HG03066 (cell line): ENCODE data around the gene GALNT3.

Experiments
- ATAC-seq: cut with Tn5 transposase; IDR thresholded peaks from one replicate; pipeline ENCODE4 v1.9.1; 2021; ENCODE audit warnings: low read depth; ENCODE audit not compliant: unreplicated experiment

The GALNT3 gene

DNA sequence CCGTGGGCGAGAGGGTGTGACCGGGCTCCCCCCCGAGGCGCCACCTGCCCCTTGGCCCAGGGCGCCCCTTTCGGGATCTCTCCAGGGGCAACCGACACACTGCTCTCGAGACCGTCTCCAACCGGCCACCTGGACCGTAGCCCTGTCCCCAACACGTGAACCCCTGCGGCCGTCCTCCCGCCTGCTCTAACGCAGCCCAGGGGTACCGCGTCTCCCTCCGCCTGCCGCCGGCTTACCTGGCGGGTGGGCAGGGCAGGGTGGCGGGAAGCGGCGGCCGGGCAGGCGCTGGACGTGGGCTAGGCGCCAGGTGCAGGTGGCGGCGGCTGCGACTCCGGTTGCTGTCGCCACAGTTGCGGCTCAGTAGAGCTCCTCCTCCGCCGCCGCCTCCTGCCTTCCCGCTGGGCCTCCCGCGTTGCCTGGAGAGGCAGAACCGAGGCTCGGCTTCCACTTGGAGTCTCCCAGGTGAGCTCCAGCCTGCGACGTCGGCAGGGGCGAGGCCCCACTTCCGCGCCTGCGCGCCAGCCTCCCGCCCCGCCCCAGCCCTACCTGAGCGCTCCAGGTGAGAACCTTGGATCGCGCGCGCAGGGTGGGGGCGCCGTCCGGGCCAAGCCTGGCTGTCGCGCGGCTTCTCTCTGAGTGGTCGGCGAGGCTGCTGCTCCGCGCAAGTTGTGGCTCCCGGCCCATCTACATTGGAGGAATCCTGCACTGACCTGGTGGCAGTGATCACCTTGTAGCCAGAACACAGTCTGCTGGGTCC lies at the start of gene GALNT3:
TSS of gene GALNT3 (minus strand) at position 469 of the 757 bp plus-strand sequence. CDS start 23,547 bp downstream, outside the sequence.
- ATAC-seq: peak; percentile 31

DNA sequence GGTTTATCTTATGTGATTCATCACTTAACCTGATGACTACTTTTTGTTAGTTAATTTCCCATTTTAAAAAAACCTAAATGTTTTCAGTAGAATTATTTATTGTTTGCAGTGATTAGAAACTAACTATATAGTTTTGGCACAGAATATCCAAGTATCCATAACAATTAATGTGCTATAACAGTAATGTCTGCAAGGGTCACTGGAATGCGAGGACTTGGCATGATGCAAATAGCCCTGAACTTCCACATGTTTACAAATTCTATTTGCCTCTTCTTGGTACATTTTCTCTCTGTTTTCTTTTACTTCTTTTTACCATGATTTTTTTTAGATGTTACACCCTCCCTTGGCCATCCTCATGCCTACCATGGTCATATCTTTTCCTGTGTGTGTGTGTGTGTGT lies 49.3 kb upstream of the GALNT3 start:
- no peak for ATAC-seq

DNA sequence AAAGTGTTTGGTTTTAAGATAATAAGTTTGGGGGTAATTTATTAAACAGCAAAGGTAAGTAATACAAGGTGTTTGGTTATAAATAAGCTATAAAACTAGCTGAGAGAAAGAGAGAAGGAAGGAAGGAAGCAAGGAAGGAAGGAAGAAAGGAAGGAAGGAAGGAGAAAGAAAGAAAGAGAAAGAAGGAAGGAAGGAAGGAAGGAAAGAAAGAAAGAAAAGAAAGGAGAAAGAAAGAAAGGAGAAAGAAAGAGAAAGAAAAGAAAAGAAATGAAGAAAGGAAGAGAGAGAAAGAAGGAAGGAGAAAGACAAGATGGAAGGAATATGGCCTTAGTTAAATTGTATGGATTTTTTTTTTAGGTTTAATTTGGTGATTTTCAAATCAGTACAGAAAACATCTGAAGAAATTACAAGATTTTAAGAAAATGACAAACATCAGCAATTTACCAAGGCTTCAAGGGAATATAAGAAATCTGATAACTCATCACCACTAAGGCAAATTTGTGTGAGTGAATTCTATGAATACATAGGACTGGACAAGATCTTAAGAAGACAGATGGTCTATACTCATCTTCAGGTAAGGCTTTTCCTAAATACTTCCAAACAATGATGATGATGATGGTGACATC lies 46.4 kb upstream of the GALNT3 start:
- no peak for ATAC-seq

DNA sequence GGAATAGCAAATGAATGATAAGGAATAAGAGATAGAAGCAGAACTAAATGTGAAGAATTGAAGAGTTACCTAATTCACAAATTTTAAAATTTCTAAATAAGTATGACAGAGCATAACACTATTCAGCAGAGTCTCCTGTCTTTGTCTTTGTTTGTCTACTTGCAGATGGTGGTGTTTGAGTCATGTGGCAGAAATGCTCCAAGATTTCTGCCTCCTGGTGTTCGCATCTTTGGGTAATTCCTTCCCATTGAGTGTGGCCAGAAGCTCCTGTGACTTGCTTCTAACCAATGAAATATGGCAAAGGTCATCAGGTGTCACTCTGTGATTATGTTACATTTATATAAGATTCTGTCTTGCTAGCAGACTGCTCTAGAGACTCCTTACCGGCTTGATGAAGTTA lies 45.6 kb upstream of the GALNT3 start:
- no peak for ATAC-seq

- no peak for ATAC-seq
Measured at GRCh38 chr2:165837122-165837521, 43.1 kb upstream of the GALNT3 start.

DNA sequence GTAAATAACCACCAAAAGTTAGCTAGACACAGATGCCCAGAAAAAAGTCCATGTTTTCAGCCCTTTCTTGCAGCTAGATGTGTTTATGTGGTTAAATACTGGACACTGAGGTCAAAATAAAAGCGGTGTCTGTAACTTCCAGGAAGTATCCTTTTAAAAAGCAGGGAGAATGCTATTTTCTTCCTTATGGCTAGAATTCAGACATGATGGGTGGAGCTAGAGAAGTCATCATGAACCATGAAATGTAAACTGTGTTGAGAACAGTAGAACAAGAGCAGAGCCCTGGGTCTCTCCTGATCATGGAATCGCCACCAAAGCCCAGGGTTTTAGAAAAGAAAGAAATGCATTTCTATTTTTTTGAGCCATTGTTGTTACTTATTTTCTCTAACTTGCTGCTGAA lies 41.3 kb upstream of the GALNT3 start:
- no peak for ATAC-seq

DNA sequence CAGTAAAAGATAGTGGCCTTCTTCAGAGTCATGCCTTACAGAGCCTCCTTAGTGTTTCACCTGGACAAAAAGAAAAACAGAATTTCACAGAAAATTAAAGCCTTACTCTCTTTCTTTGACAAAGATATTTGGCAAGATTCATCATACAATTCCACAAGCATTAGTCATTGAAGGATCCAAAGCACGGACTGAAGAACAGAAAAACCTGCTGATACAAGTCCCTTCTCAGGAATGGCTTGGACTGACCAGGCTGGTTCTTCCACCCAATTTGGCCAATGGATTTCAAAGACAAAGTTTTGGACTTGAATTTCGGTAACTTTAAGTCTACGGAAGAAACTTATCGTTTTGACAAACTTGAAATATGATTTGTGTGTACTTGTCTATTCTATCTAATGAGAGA lies 39.1 kb upstream of the GALNT3 start:
- no peak for ATAC-seq

DNA sequence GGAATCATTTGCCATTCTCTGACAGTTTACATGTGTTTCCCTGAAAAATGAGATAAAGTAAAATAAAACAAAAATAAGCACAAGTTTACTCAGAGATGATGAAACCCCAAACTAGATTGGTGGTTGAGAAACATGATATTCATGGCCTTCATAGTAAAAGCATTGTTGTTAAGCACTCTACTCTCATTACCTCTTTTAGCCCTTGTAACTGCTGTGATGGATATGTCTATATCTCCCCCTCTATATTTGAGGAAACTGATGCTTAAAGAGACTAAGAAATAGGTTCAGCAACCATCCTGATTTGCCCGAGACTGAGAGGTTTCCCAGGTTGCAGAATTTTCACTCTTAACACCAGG lies 33.9 kb upstream of the GALNT3 start:
- ATAC-seq: no peak

DNA sequence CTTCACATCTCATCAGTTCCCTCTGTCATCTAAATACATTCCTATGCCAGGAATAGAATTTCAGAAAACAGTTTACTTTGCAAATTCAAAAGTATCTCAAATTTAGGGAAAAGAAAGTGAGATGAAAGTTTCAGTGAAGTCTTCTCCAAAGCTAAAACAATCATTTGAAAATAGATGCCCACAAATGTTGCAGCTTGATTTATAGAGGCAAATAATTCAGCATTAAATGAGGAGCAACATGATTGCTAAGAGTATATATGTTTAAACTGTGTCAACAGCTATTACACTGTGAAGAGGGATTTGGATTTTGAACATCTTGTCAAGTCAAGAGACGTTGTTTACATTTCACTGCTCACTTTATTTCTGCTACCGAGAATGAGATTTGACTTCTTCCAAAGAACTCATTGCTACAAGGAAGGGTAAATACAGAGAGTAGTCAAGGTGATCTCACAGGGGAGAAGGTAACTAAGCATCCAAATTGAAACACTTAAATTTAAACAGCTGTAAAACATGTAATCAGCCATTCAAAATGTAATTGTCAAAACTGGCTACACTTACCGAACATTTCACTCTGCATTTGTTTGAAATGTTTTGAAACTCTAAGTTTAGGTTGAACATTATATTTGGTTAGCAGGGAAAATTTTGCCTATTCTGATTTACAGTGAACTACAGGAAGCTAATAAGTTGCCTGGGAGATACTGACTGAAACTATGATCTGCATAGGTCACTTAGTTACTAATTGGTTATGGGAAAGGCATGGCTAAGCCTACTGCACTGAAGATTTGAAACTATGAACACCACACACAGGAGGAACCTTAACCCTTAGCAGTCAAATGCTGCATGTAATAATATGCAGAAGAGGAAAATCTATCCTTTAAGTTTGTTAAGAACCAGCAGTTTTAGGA lies 33.2 kb upstream of the GALNT3 start:
- peak; percentile 67 for ATAC-seq

DNA sequence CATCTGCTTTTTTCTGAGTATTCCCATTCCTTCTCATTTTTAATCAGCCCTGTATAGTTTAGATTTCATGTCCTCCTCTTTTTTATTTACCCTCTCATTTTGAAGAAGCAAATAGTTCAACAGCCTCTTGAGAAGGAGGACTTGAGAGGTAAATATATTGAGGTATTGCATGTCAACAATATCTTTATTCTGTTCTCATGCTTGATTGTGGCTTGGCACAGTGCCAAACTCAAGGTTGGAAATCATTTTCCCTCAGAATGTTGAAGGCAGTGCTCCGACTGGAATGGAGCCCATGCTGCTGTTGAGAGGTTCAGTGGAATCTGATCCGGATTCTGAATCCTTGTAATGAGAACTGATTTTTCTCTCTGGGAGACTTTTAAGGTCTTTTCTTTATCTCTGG lies 31.0 kb upstream of the GALNT3 start:
- ATAC-seq: no peak

DNA sequence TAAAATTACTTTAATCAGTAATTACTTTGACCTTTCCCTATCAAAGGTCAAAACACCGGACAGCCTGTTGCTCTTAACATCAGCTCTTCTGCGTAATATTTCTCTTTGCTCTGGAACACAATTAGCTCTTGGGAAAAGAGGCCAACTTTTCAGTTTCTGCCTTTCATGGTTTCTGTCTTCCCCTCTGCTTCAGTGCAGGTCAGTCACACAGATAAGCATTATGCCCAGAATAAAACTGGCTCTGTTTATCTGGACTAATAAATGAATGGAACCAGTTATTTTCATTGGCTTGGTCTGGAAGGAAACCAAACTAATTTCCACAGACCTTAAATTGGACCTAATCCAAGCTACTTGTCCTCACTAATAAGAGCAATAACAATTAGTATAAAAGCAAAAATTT lies 26.2 kb upstream of the GALNT3 start:
- ATAC-seq: no peak

GRCh38 chr2:165818920-165819319 lies 24.9 kb upstream of the GALNT3 start:
- ATAC-seq: no peak

DNA sequence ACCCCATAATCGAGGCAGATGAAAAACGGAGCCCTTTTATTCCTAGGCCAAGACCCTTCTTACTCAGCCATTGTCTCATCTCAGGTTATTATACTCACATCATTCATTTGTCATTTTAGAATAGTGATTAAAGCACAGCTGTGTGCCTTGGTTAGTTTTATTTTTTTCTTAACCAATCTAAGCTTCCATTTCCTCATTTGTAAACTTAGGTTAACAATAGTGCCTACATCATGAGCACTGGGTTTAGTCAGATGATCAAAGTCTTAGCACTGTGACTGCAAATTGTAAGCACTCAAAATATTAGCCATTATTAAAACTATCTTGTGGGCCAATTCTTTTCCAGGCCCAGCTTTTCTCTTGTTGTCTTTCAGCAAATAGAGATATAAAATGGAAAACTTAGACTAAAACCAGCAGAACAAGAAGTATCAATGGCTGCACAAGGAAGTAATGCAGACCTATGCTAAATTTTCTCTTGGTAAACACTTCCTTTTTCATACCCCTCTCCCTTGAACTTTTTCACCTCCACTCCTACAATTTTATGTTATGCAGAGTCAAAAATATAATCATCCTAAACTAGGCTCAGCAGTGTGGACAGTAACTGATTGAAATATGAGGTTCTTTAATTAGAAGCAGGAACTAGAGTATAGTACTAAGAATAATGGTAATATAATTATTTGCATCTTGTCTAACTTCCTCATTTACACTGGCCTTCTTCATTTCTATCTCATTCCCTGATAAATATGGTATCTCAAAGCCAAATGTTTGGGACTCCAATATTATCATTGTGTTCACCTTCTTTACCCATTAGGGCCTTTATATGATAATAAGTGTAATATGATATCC lies 21.5 kb upstream of the GALNT3 start:
- ATAC-seq: peak; percentile 55

GRCh38 chr2:165814473-165814872 lies 20.4 kb upstream of the GALNT3 start:
- ATAC-seq: no peak

GRCh38 chr2:165811592-165812370 lies 17.7 kb upstream of the GALNT3 start:
- no peak for ATAC-seq

- no peak for ATAC-seq
Measured at GRCh38 chr2:165810418-165810817, 16.4 kb upstream of the GALNT3 start.

- ATAC-seq: no peak
Measured at GRCh38 chr2:165804719-165805118, 10.7 kb upstream of the GALNT3 start.

GRCh38 chr2:165803123-165803760 lies 9.2 kb upstream of the GALNT3 start:
- no peak for ATAC-seq

DNA sequence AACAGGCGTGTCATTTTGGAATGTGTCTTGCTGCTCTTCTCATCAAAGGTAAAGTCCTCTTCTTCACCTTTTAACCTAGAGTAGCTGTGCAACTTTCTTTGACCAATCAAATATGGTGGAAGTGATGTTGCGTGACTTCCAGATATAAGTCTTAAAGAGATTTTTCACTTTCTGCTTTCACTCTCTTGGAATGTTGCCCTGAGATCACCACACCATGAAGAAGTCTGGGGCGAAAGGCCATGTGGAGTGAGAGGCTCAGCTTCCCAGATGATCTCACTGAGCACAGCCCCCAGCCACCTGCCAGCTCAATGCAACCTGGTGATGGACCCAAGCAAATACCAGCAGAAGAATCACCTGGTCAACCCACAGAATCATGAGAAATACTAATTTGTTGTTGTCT lies 7.1 kb upstream of the GALNT3 start:
- no peak for ATAC-seq
